DND-41 (cell line): Measurements from ENCODE around the gene SAMD4B.
A peak's percentile ranks its signal among the peaks of the same experiment; 100 is the strongest.

Experiments
- ATAC-seq: fragments of 200-7000 bp; cut with Tn5 transposase; 3 replicates; pipeline ENCODE4 v1.9.1; 2021; ENCODE audit warnings: low read depth; ENCODE audit not compliant: insufficient read depth
- DNase-seq: peaks from one replicate; pipeline ENCODE4 v3.0.0-alpha.2; 2020
- H2AFZ ChIP-seq: 2 replicates; pipeline ENCODE4 v1.6.0; 2012; ENCODE audit warnings: low read depth, low read length
- H3K27ac ChIP-seq: 2 replicates; pipeline ENCODE4 v1.5.1; 2012; ENCODE audit warnings: low read length, inconsistent platforms
- H3K27me3 ChIP-seq: fragments of 200-600 bp; sonication (generic); 2 replicates; pipeline ENCODE4 v1.6.0; 2012; ENCODE audit warnings: low read length, mild to moderate bottlenecking, inconsistent platforms; ENCODE audit not compliant: insufficient read depth, poor library complexity
- H3K36me3 ChIP-seq: 2 replicates; pipeline ENCODE4 v1.5.1; 2012; ENCODE audit warnings: low read length, inconsistent platforms; ENCODE audit not compliant: insufficient read depth
- H3K4me1 ChIP-seq: 2 replicates; pipeline ENCODE4 v1.5.1; 2012; ENCODE audit warnings: mild to moderate bottlenecking, low read length; ENCODE audit not compliant: insufficient read depth
- H3K4me2 ChIP-seq: 2 replicates; pipeline ENCODE4 v1.6.0; 2012; ENCODE audit warnings: mild to moderate bottlenecking, moderate library complexity, low read length, inconsistent platforms; ENCODE audit not compliant: insufficient read depth
- H3K4me3 ChIP-seq, 2 experiments: fragments of 200-600 bp in 1 of 2; shearing (Covaris generic) in 1 of 2; 2 replicates each; pipeline ENCODE4 v1.5.1; 2012 to 2016; ENCODE audit warnings: inconsistent platforms in 2 of 2, low read length in 2 of 2, mild to moderate bottlenecking in 2 of 2, low read depth in 1 of 2, moderate library complexity in 1 of 2
- H3K79me2 ChIP-seq: 2 replicates; pipeline ENCODE4 v1.6.0; 2012; ENCODE audit warnings: low read length, inconsistent platforms; ENCODE audit not compliant: insufficient read depth
- H3K9ac ChIP-seq: 2 replicates; pipeline ENCODE4 v1.6.0; 2012; ENCODE audit warnings: low read depth, mild to moderate bottlenecking, inconsistent platforms, low read length, moderate library complexity
- H3K9me3 ChIP-seq: 2 replicates; pipeline ENCODE4 v1.5.1; 2012; ENCODE audit warnings: low read length, moderate library complexity, mild to moderate bottlenecking, inconsistent platforms; ENCODE audit not compliant: insufficient read depth, severe bottlenecking
- H4K20me1 ChIP-seq: 2 replicates; pipeline ENCODE4 v1.6.0; 2012; ENCODE audit warnings: low read length; ENCODE audit not compliant: insufficient read depth
- EZH2 ChIP-seq: IDR thresholded peaks from 3 replicates; pipeline ENCODE4 v1.6.1; 2012; ENCODE audit warnings: borderline replicate concordance, low read depth, mild to moderate bottlenecking, moderate library complexity, low read length, inconsistent platforms; ENCODE audit not compliant: severe bottlenecking
- TF ChIP-seq, protein P1 (sequence below): IDR thresholded peaks from 2 replicates; pipeline ENCODE4 v1.5.1; 2012; ENCODE audit warnings: borderline replicate concordance, low read length, moderate library complexity, mild to moderate bottlenecking; ENCODE audit not compliant: poor library complexity, severe bottlenecking; ENCODE audit errors: extremely low read depth

The SAMD4B gene

DNA sequence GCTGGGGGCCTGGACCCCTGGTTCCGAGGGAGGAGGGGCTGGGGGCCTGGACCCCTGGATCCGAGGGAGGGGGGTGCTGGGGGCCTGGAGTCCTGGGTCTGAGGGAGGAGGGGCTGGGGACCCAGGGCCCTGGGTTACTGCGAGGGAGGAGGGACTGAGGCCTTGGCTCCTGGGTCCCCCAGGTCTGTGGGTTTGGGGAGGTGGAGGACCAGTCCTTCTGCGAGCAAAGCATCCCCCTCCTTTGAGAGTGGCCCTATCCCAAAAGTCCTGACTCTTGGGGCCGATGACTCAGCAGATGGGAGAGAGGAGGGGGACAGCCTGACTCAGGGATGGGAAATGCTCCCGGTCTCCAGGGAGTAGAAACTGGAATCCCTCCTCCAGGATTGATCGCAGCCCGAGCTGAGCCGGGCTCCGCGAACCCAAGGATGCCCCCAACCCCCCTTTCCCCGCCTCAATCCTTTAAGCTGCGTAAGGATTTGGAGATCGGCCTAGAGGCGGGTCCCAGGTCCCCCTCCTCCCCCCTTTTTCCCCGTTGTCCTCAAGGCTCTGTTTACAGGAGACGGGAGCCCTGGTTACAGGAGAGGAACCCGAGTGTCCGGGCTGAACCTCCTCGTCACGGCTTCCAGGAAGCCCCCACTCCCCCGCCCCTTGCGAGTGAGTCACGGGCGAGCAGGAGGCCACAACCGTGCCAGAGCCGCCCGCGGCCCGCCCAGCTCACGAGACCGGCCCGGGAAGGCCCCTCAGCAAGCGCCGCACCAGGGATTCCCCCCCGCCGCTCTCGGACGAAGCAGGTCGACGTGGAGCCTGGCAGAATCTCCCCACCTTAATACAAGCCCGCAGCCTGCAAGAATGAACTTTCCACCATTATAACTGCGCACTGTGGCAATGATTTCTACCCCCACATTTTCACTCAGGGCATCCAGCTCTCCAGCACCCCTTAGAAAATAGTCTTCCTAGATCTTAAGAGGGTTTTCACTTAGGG lies 61.4 kb downstream of the SAMD4B start:
- H3K4me2 ChIP-seq: no peak overlapping the region
- peaks cover 11% of the 10 kb centered on the region; the same call in 1 of the 2 replicates for H4K20me1 ChIP-seq
- H3K4me1 ChIP-seq: peaks cover 50% of the 10 kb centered on the region
- no peak overlapping the region; the same call in 1 of the 2 replicates for H3K9ac ChIP-seq
- DNase-seq (no peak), ATAC-seq (no peak)
- H3K27me3 ChIP-seq: no peaks in the 10 kb centered on the region
- H3K36me3 ChIP-seq: peaks cover 14% of the 10 kb centered on the region
- no peaks in the 10 kb centered on the region for H3K9me3 ChIP-seq
- H3K79me2 ChIP-seq: peaks cover 18% of the 10 kb centered on the region
- no peak overlapping the region for H2AFZ ChIP-seq
- TF ChIP-seq EZH2: no peak
- TF ChIP-seq, protein P1, sequence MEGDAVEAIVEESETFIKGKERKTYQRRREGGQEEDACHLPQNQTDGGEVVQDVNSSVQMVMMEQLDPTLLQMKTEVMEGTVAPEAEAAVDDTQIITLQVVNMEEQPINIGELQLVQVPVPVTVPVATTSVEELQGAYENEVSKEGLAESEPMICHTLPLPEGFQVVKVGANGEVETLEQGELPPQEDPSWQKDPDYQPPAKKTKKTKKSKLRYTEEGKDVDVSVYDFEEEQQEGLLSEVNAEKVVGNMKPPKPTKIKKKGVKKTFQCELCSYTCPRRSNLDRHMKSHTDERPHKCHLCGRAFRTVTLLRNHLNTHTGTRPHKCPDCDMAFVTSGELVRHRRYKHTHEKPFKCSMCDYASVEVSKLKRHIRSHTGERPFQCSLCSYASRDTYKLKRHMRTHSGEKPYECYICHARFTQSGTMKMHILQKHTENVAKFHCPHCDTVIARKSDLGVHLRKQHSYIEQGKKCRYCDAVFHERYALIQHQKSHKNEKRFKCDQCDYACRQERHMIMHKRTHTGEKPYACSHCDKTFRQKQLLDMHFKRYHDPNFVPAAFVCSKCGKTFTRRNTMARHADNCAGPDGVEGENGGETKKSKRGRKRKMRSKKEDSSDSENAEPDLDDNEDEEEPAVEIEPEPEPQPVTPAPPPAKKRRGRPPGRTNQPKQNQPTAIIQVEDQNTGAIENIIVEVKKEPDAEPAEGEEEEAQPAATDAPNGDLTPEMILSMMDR: no peak
- no peak overlapping the region for H3K27ac ChIP-seq
- no peak overlapping the region for H3K4me3 ChIP-seq

DNA sequence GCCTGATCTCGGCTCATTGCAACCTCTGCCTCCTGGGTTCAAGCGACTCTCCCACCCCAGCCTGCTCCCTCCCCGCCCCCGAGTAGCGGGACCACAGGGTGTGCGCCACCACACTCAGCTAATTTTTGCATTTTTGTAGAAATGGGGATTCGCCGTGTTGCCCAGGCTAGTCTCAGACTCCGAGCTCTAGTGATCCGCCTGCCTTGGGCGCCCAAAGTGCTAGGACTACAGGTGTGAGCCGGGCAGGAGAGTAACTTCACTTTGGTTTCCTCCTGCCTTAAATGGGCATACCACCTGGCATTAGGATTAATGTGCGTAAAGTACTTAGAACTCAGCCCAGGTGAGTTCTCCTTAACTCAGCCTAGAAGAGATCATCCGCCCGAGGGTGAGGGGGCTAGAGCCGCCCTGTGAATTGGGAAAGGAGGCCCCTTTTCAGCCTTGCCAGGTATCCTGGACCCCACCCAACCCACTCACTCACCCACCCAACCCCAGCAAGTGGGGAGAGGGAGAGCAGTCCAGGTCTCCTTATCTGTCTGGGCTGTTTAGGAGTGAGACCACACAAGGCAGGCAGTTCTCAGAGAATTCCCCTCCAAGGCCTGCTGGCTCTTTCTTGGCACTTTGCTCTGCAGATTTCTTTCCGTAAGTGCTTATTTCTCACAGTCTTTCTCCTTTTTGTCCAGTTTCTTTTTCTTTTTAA lies 63.2 kb downstream of the SAMD4B start:
- H3K9ac ChIP-seq: 0 out of 2 replicates have a peak overlapping the region, but pooled peaks have one; percentile 92
- TF ChIP-seq, protein P1: no peak
- no peak for TF ChIP-seq EZH2
- H3K4me3 ChIP-seq: no peak overlapping the region
- no peak overlapping the region for H3K27ac ChIP-seq
- peak overlapping the region; percentile 74; the same call in 1 of the 2 replicates for H3K4me2 ChIP-seq
- peaks cover 12% of the 10 kb centered on the region for H3K36me3 ChIP-seq
- ATAC-seq: no peak
- peaks cover 20% of the 10 kb centered on the region for H3K79me2 ChIP-seq
- no peak for DNase-seq
- H3K27me3 ChIP-seq: no peaks in the 10 kb centered on the region
- no peaks in the 10 kb centered on the region for H3K9me3 ChIP-seq
- no peak overlapping the region for H2AFZ ChIP-seq
- H4K20me1 ChIP-seq: peaks cover 14% of the 10 kb centered on the region; the same call in 1 of the 2 replicates
- H3K4me1 ChIP-seq: peaks cover 66% of the 10 kb centered on the region

DNA sequence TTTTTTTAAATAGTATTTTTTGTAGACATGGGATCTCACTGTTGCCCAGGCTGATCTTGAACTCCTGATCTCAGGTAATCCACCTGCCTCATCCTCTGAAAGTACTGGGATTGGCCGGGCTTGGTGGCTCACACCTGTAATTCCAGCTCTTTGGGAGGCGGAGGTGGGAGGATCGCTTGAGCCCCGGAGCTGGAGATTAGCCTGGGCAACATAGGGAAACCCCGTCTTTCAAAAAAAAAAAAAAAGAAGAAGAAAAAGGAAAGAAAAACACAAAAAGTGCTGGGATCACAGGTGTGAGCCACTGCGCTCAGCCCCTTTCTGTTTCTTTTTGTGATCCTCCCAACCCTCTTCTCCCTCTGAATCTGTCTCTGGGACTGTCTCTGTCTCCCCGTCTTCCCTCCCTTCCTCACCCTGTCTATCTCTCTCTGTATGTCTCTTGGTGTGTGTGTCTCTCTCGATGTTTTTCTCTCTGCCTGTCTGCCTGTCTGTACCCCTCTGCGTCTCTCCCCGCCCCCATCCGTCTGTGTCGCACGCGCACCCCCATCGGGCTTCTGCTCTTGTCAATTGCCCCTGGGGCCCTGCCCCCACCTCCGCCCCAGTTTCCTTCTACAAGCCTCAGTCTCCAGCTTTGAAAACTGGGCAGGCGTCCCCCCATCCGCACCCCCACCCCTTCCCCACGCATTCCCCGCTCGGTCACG lies 63.9 kb downstream of the SAMD4B start:
- Histone ChIP-seq H3K27me3 (no peaks in the 10 kb centered on the region), H3K9ac (peak overlapping the region; percentile 92), H3K4me1 (peaks cover 71% of the 10 kb centered on the region), H3K4me3 (peak overlapping the region; percentile 32 to 68; a peak in 3 of 4 replicates), H3K79me2 (peaks cover 20% of the 10 kb centered on the region), H3K4me2 (peak overlapping the region; percentile 74), H2AFZ (peak overlapping the region; percentile 76), H3K9me3 (no peaks in the 10 kb centered on the region), H3K36me3 (peaks cover 12% of the 10 kb centered on the region), H3K27ac (peak overlapping the region; percentile 66), H4K20me1 (peaks cover 14% of the 10 kb centered on the region; the same call in 1 of the 2 replicates)
- TF ChIP-seq, protein P1: no peak
- no peak for TF ChIP-seq EZH2
- ATAC-seq: peak; percentile 29
- DNase-seq: peak; percentile 83
